GM21825 (cell line): ENCODE data around the gene DNAH1.

Experiments used
- ATAC-seq: cut with Tn5 transposase; IDR thresholded peaks from one replicate; pipeline ENCODE4 v1.9.1; 2021; ENCODE audit warnings: mild to moderate bottlenecking, moderate library complexity; ENCODE audit not compliant: unreplicated experiment

The DNAH1 gene

GRCh38 chr3:52402101-52402521 is 86.0 kb downstream of the DNAH1 start:
- ATAC-seq = no peak

GRCh38 chr3:52402706-52403270 is 86.7 kb downstream of the DNAH1 start:
- ATAC-seq = no peak

- no peak for ATAC-seq
Observed at GRCh38 chr3:52403271-52403841, 87.2 kb downstream of the DNAH1 start.

- no peak for ATAC-seq
Observed at GRCh38 chr3:52403955-52404354, 87.8 kb downstream of the DNAH1 start.

GRCh38 chr3:52404391-52404790 is 88.3 kb downstream of the DNAH1 start:
- ATAC-seq = no peak

- no peak for ATAC-seq
Observed at GRCh38 chr3:52405066-52405465, 88.9 kb downstream of the DNAH1 start.

- no peak for ATAC-seq
Observed at GRCh38 chr3:52405601-52406110, 89.5 kb downstream of the DNAH1 start.

GRCh38 chr3:52406231-52406661 is 90.1 kb downstream of the DNAH1 start:
- ATAC-seq = no peak

- no peak for ATAC-seq
Observed at GRCh38 chr3:52406791-52407510, 90.8 kb downstream of the DNAH1 start.

- ATAC-seq = no peak
Observed at GRCh38 chr3:52407779-52408178, 91.7 kb downstream of the DNAH1 start.

- no peak for ATAC-seq
Observed at GRCh38 chr3:52408466-52408865, 92.3 kb downstream of the DNAH1 start.

GRCh38 chr3:52415800-52416199 is 99.7 kb downstream of the DNAH1 start:
- no peak for ATAC-seq

- no peak for ATAC-seq
Observed at GRCh38 chr3:52420388-52420787, 104.3 kb downstream of the DNAH1 start.

GRCh38 chr3:52422669-52423068 is 106.5 kb downstream of the DNAH1 start:
- no peak for ATAC-seq

- ATAC-seq = no peak
Observed at GRCh38 chr3:52423173-52423572, 107.1 kb downstream of the DNAH1 start.

- no peak for ATAC-seq
Observed at GRCh38 chr3:52428151-52429005, 112.3 kb downstream of the DNAH1 start.

- ATAC-seq = no peak
Observed at GRCh38 chr3:52429031-52429430, 112.9 kb downstream of the DNAH1 start.

GRCh38 chr3:52429779-52430415 is 113.8 kb downstream of the DNAH1 start:
- no peak for ATAC-seq

GRCh38 chr3:52430416-52430810 is 114.3 kb downstream of the DNAH1 start:
- no peak for ATAC-seq

GRCh38 chr3:52431459-52432223 is 115.5 kb downstream of the DNAH1 start:
- ATAC-seq = no peak
